ENCODE results near the gene LRCOL1.

DNA sequence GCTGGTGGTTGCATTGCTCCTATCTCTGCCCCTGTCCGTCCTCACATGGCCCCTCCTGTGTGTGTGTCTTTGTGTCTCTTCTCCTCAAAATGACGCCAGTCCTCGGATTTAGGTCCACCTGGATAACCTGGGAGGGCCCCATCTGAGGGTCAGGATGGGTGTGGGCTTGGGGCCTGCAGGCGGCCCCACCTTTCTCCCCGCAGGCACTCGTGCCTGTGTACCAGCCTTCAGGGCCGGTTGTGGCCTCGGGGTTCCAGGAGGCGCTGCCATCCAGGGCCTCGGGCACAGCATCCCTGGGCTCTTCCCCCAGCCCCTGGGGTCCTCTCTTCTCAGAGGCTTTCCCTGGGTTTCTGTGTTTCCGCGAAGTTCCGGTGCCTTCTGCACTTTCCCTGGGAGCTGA, 54.7 kb downstream of the LRCOL1 start:
- TF ChIP-seq, protein P1, sequence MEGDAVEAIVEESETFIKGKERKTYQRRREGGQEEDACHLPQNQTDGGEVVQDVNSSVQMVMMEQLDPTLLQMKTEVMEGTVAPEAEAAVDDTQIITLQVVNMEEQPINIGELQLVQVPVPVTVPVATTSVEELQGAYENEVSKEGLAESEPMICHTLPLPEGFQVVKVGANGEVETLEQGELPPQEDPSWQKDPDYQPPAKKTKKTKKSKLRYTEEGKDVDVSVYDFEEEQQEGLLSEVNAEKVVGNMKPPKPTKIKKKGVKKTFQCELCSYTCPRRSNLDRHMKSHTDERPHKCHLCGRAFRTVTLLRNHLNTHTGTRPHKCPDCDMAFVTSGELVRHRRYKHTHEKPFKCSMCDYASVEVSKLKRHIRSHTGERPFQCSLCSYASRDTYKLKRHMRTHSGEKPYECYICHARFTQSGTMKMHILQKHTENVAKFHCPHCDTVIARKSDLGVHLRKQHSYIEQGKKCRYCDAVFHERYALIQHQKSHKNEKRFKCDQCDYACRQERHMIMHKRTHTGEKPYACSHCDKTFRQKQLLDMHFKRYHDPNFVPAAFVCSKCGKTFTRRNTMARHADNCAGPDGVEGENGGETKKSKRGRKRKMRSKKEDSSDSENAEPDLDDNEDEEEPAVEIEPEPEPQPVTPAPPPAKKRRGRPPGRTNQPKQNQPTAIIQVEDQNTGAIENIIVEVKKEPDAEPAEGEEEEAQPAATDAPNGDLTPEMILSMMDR (conservative IDR thresholded peaks at IDR 0.05; ENCODE audit: low read depth in 2 of 2): no peak
- TF ChIP-seq, protein P2, sequence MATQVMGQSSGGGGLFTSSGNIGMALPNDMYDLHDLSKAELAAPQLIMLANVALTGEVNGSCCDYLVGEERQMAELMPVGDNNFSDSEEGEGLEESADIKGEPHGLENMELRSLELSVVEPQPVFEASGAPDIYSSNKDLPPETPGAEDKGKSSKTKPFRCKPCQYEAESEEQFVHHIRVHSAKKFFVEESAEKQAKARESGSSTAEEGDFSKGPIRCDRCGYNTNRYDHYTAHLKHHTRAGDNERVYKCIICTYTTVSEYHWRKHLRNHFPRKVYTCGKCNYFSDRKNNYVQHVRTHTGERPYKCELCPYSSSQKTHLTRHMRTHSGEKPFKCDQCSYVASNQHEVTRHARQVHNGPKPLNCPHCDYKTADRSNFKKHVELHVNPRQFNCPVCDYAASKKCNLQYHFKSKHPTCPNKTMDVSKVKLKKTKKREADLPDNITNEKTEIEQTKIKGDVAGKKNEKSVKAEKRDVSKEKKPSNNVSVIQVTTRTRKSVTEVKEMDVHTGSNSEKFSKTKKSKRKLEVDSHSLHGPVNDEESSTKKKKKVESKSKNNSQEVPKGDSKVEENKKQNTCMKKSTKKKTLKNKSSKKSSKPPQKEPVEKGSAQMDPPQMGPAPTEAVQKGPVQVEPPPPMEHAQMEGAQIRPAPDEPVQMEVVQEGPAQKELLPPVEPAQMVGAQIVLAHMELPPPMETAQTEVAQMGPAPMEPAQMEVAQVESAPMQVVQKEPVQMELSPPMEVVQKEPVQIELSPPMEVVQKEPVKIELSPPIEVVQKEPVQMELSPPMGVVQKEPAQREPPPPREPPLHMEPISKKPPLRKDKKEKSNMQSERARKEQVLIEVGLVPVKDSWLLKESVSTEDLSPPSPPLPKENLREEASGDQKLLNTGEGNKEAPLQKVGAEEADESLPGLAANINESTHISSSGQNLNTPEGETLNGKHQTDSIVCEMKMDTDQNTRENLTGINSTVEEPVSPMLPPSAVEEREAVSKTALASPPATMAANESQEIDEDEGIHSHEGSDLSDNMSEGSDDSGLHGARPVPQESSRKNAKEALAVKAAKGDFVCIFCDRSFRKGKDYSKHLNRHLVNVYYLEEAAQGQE (IDR thresholded peaks at IDR 0.05; ENCODE audit: unreplicated experiment): no peak
- TF ChIP-seq POLR2AphosphoS5 (IDR thresholded peaks at IDR 0.05; ENCODE audit: low read depth) (no peak), ZNF331 (CRISPR knock-in tag; IDR thresholded peaks at IDR 0.05; ENCODE audit: low read depth) (no peak), EZH2phosphoT487 (IDR thresholded peaks at IDR 0.05; ENCODE audit: unreplicated experiment) (no peak), CREB1 (CRISPR knock-in tag; IDR thresholded peaks at IDR 0.05; ENCODE audit: low read depth) (no peak), EZH2 (IDR thresholded peaks at IDR 0.05; ENCODE audit: low read depth, unreplicated experiment) (no peak), STAT1 (IDR thresholded peaks at IDR 0.05; ENCODE audit: unreplicated experiment) (no peak)
- TF ChIP-seq, protein P3, sequence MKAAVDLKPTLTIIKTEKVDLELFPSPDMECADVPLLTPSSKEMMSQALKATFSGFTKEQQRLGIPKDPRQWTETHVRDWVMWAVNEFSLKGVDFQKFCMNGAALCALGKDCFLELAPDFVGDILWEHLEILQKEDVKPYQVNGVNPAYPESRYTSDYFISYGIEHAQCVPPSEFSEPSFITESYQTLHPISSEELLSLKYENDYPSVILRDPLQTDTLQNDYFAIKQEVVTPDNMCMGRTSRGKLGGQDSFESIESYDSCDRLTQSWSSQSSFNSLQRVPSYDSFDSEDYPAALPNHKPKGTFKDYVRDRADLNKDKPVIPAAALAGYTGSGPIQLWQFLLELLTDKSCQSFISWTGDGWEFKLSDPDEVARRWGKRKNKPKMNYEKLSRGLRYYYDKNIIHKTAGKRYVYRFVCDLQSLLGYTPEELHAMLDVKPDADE (IDR thresholded peaks at IDR 0.05): no peak
